VCaP (cell line): ENCODE measurements around the gene MRPL36.

Experiments used
- H3K27ac ChIP-seq: fragments of 450-650 bp; 2 replicates; pipeline ENCODE4 v1.5.1; 2017
- CTCF ChIP-seq: fragments of 450-650 bp; conservative IDR thresholded peaks from 2 replicates; pipeline ENCODE4 v1.5.1; 2017; ENCODE audit warnings: mild to moderate bottlenecking, moderate library complexity

The MRPL36 gene

GRCh38 chr5:1835431-1835830 lies 35.8 kb upstream of the MRPL36 start:
- no peak for TF ChIP-seq CTCF
- no peak overlapping the region for H3K27ac ChIP-seq

- TF ChIP-seq CTCF = no peak
- H3K27ac ChIP-seq = no peak overlapping the region
These were observed 35.2 kb upstream of the MRPL36 start for GRCh38 chr5:1834721-1835429.

GRCh38 chr5:1834022-1834551 lies 34.5 kb upstream of the MRPL36 start:
- no peak for TF ChIP-seq CTCF
- H3K27ac ChIP-seq = no peak overlapping the region

- TF ChIP-seq CTCF = no peak
These were observed 33.8 kb upstream of the MRPL36 start for GRCh38 chr5:1833264-1834021.

GRCh38 chr5:1832511-1833250 lies 33.0 kb upstream of the MRPL36 start:
- no peak for TF ChIP-seq CTCF
- no peak overlapping the region for H3K27ac ChIP-seq

More at GRCh38 chr5:1833264-1834021, 33.8 kb upstream of the MRPL36 start:
- H3K27ac ChIP-seq = no peak overlapping the region

- no peak for TF ChIP-seq CTCF
- H3K27ac ChIP-seq = no peak overlapping the region
These were observed 32.2 kb upstream of the MRPL36 start for GRCh38 chr5:1831677-1832313.

GRCh38 chr5:1831257-1831656 lies 31.6 kb upstream of the MRPL36 start:
- no peak overlapping the region for H3K27ac ChIP-seq
- TF ChIP-seq CTCF = no peak
